ENCODE results near the gene BSG.

Gene BSG

DNA sequence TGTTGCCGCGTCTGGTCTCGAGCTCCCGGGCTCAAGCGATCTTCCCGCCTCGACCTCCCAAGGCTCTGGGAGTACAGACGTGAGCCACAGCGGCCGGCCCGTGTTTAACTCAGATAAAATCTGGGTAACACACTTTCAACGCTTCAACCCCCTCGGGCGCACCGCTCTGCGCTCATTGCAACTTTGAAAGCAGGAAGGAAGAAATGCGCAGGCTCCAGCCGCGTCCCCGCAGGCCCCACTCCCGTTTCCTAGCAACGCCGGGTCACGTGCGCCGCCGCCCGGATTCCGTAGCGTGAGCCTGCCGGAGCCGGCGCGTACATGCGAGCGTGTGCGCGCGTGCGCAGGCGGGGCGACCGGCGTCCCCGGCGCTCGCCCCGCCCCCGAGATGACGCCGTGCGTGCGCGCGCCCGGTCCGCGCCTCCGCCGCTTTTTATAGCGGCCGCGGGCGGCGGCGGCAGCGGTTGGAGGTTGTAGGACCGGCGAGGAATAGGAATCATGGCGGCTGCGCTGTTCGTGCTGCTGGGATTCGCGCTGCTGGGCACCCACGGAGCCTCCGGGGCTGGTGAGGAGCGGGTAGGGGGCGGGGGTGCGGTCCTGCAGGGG lies at the start of gene BSG:
TSS of gene BSG (plus strand) at position 457 of the 603 bp plus-strand sequence. CDS start at position 496, 39 bp downstream.
- DNase-seq: peak; percentile 96

- no peak for DNase-seq
Measured at GRCh38 chr19:522726-523125, 49.7 kb upstream of the BSG start.

GRCh38 chr19:524062-524674 lies 48.2 kb upstream of the BSG start:
- DNase-seq: peak; percentile 37

- DNase-seq: no peak
Measured at GRCh38 chr19:525029-525428, 47.4 kb upstream of the BSG start.

GRCh38 chr19:525857-526419 lies 46.5 kb upstream of the BSG start:
- no peak for DNase-seq

DNA sequence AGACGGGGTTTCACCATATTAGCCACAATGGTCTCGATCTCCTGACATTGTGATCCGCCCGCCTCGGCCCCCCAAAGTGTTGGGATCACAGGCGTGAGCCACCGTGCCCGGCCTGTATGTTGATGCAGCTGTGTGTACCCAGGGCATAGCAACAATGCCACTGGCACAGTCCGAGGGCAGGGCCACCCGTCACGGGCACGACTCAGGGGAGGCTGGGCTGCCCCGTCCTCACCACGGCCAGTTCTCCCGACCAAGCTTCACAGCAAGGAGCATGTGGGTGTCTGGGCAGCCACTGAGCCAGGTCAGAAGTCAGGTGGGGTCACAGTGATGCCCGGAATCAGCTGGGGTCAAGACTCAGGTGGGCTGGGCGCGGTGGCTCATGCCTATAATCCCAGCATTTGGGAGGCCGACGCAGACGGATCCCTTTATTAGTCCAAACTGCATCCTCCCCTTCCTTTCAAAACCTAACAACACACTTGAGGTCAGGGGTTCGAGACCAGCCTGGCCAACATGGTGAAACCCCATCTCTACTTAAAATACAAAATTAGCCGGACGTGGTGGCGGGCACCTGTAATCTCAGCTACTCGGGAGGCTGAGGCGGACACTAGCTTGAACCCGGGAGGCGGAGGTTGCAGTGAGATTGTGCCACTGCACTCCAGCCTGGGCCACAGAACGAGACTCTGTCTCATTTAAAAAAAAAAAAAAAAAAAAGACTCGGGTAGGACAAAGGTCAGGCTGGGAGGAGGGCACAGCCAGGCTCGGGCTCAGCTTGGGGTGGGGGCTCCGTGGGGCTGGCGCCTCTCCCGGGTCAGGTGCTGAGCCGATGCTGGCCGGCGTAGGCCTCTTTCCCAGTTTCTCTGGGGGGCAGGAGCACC lies 42.0 kb upstream of the BSG start:
- DNase-seq: no peak

DNA sequence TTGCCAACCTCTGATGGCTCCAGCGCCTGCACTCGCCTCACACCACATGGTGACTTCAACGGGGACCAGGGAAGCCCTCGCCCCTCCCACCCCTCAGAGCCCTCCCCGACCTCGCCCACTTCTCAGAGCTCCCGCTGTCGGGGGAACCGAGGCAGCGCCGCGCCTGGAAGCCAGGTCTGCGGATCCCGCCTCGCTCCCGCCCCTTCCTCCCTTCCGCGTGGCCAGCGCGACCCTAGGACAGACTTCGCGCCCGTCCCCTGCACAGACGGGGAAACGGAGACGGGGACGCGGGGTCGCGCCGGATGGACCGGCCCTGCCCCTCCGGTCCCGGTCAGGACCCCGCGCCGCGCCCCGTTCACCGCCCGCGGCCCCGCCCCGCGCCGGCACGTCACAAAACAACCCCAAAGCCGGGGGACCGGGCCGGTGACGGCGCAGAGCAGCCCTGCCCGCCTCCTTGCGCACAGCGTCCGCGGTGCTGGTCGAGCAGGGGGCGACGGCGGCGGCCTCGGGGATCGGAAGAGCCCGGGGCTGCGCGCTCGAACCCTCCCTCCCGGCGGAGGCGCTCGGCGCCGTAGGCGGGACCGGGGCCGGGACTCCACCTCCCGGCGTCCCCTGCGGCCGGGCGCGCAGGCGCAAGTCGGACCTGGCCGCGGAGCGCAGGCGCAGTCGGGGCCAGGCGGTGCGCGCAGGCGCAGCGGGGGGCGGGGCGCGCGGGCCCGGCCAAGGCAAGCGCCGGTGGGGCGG lies 41.2 kb upstream of the BSG start:
- DNase-seq: peak; percentile 83

DNA sequence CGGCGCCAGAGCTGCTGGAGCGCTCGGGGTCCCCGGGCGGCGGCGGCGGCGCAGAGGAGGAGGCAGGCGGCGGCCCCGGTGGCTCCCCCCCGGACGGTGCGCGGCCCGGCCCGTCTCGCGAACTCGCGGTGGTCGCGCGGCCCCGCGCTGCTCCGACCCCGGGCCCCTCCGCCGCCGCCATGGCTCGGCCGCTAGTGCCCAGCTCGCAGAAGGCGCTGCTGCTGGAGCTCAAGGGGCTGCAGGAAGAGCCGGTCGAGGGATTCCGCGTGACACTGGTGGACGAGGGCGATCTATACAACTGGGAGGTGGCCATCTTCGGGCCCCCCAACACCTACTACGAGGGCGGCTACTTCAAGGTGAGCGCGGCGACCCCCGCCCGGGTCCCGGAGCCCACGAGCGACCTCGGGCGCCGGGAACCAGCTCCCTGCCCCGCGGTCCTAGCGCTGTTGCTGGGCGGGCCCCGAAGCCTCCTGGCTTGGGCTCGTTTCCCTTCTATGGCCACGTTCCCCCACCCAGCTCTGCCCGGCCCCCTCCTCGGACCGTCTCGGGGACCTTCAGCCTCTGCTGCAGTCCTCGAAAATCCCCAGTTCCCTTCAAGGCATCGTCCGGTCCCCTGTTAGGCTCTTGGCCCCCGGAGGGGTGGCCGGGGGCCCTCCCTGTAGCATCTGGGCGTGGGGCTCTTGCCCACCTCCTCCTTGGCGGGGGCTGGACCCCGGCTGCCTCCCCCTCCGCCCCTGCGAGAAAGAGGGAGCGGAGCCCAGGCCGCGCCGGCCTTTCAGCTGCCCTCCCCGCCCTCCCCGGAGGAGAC lies 40.4 kb upstream of the BSG start, which contains the start of gene CDC34:
TSS of gene CDC34 (plus strand) at position 8 of the 808 bp plus-strand sequence. CDS start at position 180, 172 bp downstream.
- no peak for DNase-seq

- DNase-seq: no peak
Measured at GRCh38 chr19:532561-533363, 39.6 kb upstream of the BSG start.

DNA sequence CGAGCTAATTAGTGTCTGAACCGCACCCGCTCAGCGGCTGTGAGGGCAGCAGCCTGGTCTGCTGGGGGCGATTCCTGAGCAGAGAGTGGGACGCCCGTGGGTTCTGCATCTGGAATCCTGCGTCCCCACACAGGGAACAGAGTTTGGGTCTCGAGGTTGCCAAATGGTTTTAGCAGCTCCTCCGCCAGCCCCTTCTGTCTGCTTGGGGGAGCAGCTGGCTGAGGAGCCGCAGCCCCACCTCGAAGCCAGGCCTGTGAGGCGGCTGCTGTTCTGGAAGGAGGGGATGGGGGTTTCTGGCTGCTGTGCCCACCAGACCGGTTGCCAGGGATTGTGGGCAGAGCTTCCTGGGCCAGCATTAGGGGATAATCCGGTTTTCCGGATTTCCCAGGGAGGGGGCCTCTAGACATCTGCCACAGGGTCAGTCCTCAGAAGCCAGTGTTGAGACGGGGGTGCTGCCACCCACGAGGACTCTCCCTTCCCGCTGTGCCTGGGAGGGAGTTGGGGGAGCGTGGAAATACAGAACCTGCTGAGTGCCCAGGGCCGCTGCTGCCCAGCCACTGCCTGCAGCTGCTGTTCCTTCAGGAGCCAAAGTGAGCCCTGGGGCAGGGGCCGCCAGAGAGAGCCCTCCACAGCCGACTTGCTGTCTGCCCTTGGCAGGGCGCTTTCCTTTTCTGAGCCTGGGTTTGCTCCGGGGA lies 38.9 kb upstream of the BSG start:
- DNase-seq: no peak

DNA sequence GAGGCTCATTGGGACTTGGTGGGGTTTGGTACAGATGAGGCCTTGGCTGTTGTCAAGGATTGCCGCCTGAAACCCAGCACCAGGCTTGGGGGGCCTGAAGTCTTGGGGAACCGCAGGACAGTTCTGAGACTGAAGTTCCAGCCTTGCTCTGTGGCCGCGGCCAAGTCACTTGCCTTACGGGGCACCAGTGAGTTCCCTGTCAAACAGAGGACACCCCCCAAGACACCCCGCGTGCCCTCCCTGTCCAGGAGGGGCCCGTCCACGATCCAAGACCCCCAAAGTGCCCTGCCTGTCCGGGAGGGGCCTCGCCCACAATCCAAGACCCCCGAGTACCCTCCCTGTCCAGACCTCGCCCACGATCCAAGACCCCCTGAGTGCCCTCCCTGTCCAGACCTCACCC lies 38.3 kb upstream of the BSG start:
- DNase-seq: no peak

- DNase-seq: no peak
Measured at GRCh38 chr19:535017-535835, 37.2 kb upstream of the BSG start.

DNA sequence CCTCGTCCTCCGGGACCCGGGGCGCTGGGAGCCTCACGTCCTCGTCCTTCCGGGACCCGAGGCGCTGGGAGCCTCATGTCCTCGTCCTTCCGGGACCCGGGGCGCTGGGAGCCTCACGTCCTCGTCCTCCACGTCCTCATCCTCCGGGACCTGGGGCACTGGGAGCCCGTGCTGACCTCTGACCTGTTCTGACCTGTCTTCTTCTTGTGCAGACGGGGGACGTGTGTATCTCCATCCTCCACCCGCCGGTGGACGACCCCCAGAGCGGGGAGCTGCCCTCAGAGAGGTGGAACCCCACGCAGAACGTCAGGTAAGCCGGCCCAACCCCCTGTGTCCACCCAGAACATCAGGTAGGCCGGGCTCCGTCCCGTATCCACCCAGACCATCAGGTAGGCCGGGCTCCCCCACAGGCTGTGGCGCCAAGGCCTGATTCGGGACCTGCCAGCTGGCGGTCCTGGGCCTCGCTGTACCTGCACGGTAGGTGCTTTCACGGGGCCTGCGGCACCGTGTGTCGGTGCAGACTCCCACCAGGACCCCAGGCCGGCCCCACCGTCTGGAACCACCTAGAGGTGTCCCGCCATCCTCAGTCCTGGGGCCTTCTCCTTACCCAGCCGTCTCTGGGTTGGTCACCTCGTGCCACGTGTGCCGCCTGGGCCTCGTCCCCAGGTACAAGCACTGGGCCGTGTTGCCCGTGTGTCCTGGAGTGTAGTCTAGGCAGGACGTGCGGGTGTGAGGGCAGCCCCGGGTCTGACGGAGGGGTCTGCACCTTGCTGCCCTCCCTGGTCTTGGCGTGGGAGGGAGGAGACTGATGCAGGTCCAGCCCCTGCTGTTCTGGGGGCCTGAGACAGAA lies 36.1 kb upstream of the BSG start:
- no peak for DNase-seq

DNA sequence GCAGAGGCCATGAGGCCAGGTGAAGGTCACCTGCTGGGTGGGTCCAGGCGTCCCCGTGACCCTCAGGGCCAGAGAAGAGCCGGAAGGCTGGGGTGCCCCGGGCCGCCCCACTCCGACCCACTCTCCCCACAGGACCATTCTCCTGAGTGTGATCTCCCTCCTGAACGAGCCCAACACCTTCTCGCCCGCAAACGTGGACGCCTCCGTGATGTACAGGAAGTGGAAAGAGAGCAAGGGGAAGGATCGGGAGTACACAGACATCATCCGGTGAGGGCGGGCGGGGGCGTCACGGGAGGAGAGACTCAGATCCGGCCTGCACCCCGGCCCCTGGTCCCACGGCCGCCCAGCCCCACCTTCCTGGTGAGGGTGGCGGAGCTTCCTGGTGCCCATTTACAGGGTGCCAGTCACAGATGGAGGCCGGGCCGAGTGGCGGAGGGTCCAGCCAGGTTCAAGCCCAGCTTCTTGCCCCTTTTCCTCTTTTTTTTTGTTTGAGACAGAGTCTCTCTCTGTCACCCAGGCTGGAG lies 35.5 kb upstream of the BSG start:
- DNase-seq: no peak

DNA sequence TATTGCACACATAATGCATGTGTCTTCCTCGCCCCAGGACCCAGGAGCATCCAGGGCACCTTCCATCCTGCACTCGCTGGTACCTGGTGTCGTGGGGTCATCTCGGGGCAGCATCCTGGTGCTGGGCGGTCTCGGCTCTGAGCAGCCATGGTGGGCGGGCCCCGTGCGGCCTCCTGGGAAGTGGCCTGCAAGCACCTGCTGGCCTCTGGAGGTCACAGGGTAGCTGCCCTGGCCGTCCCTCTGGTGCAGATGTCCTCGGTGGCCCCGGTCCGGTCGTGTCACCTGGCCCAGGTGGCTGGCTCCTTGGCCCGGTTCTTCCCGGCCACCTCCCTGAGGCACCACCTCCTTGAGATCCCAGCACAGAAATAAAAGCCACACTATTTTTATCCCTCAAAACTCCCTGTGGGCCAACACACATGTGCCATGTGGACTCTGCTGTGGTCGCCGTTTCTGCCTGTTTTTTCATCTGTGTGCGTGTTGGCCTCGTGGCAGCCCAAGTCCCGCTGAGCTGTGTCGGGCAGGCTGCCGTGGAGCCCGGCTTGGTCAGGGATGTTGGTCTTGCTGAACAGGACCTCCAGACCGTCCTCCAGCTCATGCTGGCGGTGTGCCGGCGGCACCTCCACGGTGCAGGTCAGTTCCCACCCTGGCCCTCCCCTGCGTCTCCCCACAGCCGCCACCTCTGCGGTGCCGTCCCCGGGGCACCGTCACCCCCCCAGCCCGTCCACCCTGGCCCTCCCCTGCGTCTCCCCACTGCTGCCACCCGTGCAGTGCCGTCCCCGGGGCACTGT lies 33.6 kb upstream of the BSG start:
- no peak for DNase-seq

DNA sequence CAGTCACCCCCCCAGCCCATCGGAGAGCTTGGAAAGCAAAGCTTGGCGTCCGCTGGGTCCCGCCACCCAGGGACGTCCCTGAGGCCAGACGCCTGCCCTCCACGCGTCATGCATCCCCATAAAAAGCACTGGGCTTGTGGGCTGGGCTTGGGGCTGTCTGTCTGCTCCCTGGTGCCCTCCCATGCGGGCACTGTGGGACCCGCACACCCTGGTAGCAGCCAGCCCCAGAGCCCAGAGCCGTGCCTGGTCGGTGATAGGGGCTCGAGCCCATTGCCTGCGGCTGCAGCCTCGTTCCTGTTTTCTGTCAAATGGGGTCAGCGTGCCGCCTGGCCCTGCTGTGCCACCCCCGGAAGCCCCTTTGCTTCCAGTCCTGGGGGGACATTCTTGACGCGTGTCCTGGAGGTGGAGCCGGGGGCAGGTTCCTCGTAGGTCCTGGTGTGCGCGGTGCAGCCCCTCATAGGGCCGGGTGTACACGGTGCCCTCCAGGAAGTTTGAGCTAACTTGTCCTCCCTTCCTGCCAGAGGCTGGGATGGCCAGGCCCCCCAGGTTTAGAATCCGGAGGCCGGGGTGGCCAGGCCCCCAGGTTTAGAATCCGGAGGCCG lies 32.9 kb upstream of the BSG start:
- DNase-seq: no peak
